BJ (cell line): ENCODE data around the gene DSG3. TPM values are rescaled to one million over a fixed set of nuclear protein-coding genes. Genes with fewer than 3 reads are reported as not detected.

Experiments
- CTCF ChIA-PET: fragments of 350-600 bp; formaldehyde crosslinking; extraction: SDS; loops from one replicate; lab custom pipeline; 2021; ENCODE audit warnings: antibody characterized with exemption, inconsistent platforms; lab: Yijun Ruan, JAX
- POLR2A ChIA-PET: fragments of 300-600 bp; sonication (Branson Sonifier 250); formaldehyde crosslinking; extraction: SDS; loops from one replicate; lab custom pipeline; 2021; ENCODE audit warnings: antibody characterized with exemption; lab: Charles Lee
- DNase-seq: peaks from one replicate; pipeline ENCODE4 v3.0.0-alpha.2; 2011; ENCODE audit warnings: low read depth
- H3K27me3 ChIP-seq: 2 replicates; pipeline ENCODE4 v1.6.0; 2011; ENCODE audit warnings: low read length; ENCODE audit not compliant: control insufficient read depth, insufficient read depth
- H3K36me3 ChIP-seq: 2 replicates; pipeline ENCODE4 v1.5.1; 2011; ENCODE audit warnings: low read length; ENCODE audit not compliant: control insufficient read depth, insufficient read depth
- H3K4me3 ChIP-seq: 2 replicates; pipeline ENCODE4 v1.5.1; 2011; ENCODE audit warnings: low read depth, mild to moderate bottlenecking, control low read depth, low read length
- polyA plus RNA-seq: library from polyadenylated mRNA; depleted of rRNA; stranded (reverse); fragments of >200 nt; gene quantifications from 2 replicates; pipeline ENCODE4 v1.2.3, GENCODE V29; 2011
- TF ChIP-seq, protein P1 (sequence below): IDR thresholded peaks from 2 replicates; pipeline ENCODE4 v1.5.1; 2011; ENCODE audit warnings: low read depth, mild to moderate bottlenecking, control low read depth, inconsistent platforms, low read length, moderate library complexity; ENCODE audit not compliant: insufficient read depth

DSG3 gene
- polyA plus RNA-seq, 1 experiment, result not detected

DNA sequence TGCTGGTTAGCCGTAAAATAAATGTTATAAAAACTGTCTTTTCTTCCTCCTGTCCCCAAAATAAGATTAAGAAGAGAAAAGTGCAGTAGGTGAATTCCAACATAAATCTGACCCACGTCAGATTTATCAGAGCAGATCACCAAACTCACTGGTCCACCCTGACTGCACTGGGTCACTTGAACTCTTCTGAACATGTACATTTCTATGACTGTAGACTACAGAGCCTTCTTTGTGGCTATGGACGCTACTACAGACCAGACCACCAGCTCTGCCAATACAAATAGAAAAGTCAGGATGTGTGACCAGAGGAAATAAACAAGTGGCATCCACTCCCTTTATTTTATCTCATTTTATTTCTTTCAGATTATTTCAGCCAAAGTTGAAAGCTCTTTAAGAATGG is 62.0 kb downstream of the DSG3 start:
- POLR2A ChIA-PET, result no interaction called here
- no peaks in the 10 kb centered on the region for H3K36me3 ChIP-seq
- H3K4me3 ChIP-seq, result no peak overlapping the region
- TF ChIP-seq, protein P1, sequence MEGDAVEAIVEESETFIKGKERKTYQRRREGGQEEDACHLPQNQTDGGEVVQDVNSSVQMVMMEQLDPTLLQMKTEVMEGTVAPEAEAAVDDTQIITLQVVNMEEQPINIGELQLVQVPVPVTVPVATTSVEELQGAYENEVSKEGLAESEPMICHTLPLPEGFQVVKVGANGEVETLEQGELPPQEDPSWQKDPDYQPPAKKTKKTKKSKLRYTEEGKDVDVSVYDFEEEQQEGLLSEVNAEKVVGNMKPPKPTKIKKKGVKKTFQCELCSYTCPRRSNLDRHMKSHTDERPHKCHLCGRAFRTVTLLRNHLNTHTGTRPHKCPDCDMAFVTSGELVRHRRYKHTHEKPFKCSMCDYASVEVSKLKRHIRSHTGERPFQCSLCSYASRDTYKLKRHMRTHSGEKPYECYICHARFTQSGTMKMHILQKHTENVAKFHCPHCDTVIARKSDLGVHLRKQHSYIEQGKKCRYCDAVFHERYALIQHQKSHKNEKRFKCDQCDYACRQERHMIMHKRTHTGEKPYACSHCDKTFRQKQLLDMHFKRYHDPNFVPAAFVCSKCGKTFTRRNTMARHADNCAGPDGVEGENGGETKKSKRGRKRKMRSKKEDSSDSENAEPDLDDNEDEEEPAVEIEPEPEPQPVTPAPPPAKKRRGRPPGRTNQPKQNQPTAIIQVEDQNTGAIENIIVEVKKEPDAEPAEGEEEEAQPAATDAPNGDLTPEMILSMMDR, result no peak
- no peak for DNase-seq
- CTCF ChIA-PET, result no interaction called here
- no peaks in the 10 kb centered on the region for H3K27me3 ChIP-seq

DNA sequence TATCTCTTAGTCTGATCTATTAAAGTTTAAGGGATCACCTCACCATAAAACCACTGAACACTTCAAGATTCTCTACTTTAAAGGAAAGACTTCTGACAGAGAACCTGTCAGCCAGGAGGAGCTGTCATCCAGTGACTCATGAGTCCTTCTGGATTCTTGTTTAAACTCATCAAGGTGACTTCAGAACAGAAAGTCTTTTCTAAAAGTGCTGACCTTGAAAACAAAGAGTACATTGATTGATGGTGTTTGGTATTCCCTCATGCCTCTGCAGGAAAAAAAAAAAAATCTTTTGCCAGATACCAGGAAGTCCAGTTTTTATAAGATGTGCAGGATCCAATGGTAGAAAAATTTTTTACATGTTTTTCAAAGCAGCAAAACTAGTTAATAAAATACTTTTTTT is 62.8 kb downstream of the DSG3 start:
- Histone ChIP-seq H3K27me3 (no peaks in the 10 kb centered on the region), H3K4me3 (no peak overlapping the region), H3K36me3 (no peaks in the 10 kb centered on the region)
- ChIA-PET POLR2A (no interaction called here), CTCF (no interaction called here)
- TF ChIP-seq, protein P1, result no peak
- DNase-seq, result no peak

DNA sequence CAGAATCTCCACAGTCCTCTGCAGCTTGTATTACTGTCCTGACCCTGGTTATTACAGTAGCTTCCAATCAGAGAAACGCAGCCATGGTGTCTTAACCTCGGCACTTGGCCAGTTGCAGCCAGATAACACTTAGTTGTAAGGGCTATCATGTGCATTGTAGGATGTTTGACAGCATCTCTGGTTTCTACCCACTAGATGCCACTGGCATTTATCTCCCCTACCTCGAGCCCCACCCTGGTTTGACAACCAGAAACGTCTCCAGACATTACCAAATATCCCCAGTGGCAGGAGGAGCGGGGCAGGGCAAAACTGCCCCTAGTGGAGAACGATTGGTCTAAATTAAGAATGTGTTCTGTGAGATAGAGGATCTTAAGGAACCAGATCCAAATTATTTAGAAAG is 63.6 kb downstream of the DSG3 start:
- no peaks in the 10 kb centered on the region for H3K27me3 ChIP-seq
- CTCF ChIA-PET, result no interaction called here
- H3K4me3 ChIP-seq, result no peak overlapping the region
- no peak for DNase-seq
- POLR2A ChIA-PET, result no interaction called here
- TF ChIP-seq, protein P1, result no peak
- no peaks in the 10 kb centered on the region for H3K36me3 ChIP-seq

DNA sequence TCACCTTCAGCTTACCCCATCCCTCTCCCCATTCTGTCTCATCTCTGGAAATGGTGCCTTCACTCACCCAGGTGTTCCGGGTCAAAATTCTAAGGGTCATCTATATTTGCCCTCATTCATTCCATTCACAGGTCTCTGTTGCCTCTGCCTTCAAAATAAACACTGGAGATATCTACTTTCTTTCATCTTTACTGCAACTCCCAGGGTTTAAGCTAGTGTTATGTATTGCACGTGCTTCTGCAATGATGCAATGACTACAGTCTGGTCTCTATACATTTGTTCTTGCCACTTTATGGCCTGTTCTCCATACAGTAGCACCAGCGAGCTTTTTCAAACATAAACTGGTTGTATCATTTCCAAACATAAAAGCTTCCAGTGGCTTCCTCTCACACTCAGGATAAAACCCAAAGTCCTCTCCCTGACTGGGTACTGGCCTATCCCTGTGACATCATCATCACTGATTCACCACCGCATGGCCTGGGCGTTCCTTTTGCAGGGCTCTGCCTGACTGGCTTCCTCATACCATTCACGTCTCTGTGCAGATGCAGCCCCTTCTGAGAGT is 64.7 kb downstream of the DSG3 start:
- H3K36me3 ChIP-seq, result no peaks in the 10 kb centered on the region
- peak; percentile 16 for DNase-seq
- CTCF ChIA-PET, result no interaction called here
- no peak overlapping the region for H3K4me3 ChIP-seq
- no peaks in the 10 kb centered on the region for H3K27me3 ChIP-seq
- POLR2A ChIA-PET, result no interaction called here
- TF ChIP-seq, protein P1, result no peak

DNA sequence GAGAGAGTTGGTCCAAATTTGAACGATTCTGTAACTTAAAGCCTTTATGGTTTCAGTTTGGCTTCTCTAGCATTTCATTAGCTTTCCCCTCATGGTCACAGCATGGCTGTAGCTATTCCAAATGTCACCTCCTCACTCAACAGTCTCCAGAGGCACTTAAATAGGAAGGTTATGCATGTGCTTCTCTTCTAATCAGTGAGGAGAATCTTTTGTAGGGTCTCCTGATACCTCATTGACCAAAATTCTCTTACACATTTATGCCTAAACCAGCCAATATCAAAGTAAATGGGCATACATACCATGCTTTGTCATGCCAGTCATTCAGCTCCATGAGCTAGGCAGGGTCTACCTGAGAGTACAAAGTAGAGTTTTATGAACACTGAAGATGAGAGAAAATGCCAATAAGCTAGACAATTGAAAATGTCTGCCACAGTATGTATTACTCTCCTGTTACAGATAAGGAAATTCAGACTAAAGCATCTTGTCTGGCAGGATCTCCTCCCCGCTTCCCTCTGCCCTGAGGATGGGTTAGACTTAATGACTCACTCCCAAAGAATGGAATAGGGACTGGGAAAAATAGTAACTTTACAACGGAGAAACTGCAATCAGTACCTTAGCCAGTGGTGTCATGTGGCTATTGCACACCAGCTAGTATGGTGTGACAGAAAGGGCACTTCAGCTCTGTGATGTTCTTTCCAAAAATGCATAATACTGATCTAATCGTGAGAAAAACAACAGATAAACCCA is 65.8 kb downstream of the DSG3 start:
- Histone ChIP-seq H3K36me3 (no peaks in the 10 kb centered on the region), H3K27me3 (no peaks in the 10 kb centered on the region), H3K4me3 (no peak overlapping the region)
- CTCF ChIA-PET, result no interaction called here
- POLR2A ChIA-PET, result no interaction called here
- DNase-seq, result peak; percentile 15
- TF ChIP-seq, protein P1, result no peak
